ENCODE results near the gene SYNGR3.
"Not testable (repeated sequence)": the region's sequence is repeated elsewhere in the genome, so short reads cannot be mapped to it uniquely, and the experiment has no call there.

SYNGR3 gene

GRCh38 chr16:1989209-1990100, at the start of gene SYNGR3:
SYNGR3 (plus strand) TSS chr16:1989970; CDS start chr16:1990103, 133 bp downstream.
- DNase-seq, result no peak

GRCh38 chr16:1940273-1941161, 49.3 kb upstream of the SYNGR3 start:
- no peak for DNase-seq

- DNase-seq, result no peak
Measured at GRCh38 chr16:1941162-1942046, 48.4 kb upstream of the SYNGR3 start.

GRCh38 chr16:1942047-1942809, 47.5 kb upstream of the SYNGR3 start:
- DNase-seq, result no peak

DNA sequence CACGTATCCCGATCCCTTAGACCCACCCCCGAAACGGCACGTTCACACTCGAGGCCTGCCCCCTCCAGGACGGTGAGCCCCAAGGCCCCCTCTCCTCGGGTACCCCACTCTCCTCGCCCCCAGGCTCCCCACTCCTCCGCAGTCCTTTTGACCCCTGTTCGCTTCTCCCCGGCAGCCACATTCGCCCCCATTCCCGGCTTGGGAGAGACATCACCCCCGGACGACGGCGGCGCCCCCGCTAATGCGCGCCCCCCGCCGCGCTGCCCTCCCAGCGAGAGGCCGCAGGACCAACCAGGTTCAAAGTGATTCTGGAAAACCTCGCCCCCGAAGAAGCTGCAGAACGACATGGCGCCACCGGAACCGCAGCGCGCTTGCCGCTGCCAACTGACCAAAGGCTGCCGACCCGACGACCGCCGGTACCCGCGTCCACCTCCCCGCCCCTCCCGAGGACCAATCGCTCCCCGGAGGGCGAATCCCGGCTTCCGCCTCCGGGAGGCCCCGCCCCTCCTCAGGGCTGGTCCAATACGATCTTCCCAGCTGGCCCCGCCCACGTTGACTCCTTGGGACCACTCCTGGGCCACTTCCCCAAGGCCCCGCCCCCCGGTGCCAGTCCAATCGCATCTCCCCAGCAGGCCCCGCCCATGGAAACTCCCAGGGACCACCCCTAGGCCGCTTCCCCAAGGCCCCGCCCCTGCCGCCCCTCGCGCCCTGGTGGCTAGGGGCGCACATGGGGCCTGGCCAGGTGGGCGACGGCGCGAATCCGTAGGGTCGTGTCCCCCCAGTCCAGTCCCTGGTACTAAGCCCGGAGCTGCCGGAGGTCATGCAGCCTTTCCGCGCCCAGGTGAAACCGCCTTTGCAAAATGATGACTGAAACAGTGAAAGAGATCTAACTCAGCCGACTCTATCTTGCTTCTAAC, 46.7 kb upstream of the SYNGR3 start, which contains the start of gene MSRB1:
Gene MSRB1, minus strand, starts transcription at position 390 of the 917 bp plus-strand sequence. Its CDS starts 43 bp downstream, at position 347.
- peak; percentile 71 to 99 (median 96) for DNase-seq

DNA sequence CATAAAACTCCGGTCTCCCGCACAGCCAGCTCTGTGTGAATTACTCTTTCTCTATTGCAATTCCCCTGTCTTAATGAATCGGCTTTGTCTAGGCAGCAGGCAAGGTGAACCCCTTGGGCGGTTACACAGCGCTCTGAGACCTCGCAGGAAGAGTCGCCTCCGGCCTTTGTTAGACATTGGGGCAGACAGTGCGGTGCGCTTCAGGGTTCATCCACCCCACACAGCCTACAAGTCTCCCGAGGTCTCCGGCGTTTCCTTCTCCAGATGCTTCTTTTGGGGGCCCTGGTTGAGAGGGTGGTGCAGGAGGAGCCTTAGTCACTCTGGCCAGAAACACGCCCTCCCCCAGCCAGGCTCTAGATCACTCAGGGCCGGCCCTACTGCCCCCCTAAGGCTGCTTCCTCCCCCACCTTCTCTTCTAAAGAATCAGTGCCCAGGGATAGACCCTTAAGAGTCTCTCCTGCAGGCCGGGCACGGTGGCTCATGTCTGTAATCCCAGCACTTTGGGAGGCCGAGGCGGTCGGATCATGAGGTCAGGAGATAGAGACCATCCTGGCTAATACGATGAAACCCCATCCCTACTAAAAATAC, 45.1 kb upstream of the SYNGR3 start:
- no peak for DNase-seq

GRCh38 chr16:1945559-1946391, 44.0 kb upstream of the SYNGR3 start:
- DNase-seq, result no peak

DNA sequence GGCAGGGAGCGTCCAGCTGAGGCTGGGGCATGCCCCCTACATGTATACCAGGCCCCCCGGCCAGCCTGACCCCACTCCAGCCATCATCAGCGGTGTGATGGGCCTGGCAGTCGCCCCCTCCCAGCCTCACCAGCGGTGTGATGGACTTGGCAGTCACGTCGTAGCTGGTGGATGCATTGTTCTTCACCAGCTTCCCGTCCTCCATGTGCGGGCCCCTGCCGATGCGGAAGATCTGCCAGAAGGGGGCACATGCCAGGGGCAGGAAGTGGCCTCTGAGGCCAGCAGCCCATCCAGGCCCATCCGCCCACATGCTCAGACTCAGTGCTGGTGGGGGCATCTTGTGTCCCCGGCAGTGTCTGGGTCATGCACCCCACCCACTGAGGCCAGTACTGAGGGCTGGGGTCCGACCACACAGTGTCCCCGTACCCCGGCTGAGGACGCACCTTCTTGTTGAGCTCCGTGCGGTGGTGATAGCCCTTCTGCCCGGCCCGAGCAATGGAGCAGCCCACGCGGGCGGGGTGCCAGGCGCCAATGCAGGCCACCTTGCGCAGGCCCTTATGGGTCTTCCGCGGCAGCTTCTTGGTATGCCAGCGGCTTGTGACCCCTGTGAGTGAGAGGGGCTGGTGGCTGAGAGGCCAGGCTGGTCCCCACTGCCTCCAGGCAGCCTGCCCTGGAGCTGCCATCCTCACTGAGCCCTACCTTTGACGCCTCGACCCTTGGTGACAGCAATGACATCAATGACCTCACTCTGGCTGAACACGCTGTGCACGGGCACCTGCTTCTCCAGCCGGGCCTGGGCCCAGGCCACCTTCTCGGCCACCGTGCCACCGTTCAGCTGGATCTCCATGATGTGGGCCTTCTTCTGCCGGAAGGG, 43.0 kb upstream of the SYNGR3 start:
- no peak for DNase-seq

GRCh38 chr16:1947369-1947670, 42.5 kb upstream of the SYNGR3 start:
- DNase-seq, result no peak

DNA sequence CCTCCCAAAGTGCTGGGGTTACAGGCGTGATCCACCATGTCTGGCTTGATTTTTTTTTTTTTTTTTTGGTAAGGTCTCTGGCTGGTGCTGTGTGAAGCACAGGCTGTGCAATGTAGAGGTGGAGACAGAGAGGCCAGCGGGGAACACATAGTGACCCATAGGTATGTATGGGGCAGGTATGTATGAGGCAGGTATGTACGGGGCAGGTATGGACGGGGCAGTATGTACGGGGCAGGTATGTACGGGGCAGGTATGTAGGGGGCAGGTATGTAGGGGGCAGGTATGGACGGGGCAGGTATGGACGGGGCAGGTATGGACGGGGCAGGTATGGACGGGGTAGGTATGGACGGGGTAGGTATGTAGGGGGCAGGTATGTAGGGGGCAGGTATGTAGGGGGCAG, 40.3 kb upstream of the SYNGR3 start:
- no peak for DNase-seq

DNA sequence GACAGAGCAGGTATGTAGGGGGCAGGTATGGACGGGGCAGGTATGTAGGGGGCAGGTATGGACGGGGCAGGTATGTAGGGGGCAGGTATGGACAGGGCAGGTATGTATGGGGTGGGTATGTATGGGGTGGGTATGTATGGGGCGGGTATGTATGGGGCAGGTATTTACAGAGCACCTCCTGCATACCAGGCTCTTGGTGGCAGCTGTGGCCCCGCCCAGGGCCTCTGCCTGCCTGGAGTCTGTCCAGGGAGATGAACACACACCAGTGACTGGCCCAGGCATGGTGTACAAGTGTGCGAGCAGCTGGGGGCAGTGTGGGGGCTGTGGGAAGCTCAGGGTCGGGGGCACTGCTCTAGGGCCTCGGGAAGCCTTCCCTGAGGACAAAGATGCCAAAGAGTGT, 39.7 kb upstream of the SYNGR3 start:
- DNase-seq, result no peak

GRCh38 chr16:1950559-1950958, 39.2 kb upstream of the SYNGR3 start:
- no peak for DNase-seq

DNA sequence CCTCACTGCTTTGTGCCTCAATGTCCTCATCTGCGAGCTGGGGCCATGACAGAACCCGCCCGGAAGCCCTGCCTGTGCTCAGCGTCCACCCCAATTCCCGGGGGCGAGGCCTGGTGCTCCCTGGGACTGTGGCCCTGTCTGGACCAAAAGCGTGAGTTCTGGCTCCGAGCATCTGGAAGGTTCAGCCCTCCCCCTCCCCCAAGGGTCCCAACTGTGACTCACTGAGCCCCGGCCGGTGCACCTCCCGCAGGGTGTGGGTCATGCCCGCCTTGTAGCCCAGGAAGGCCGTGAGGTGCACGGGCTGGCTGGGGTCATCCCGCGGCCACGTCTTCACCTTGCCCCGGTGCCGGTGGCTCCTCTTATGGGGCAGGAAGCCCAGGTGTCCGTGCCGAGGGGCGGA, 36.0 kb upstream of the SYNGR3 start:
- no peak for DNase-seq

GRCh38 chr16:1957434-1958142, 32.2 kb upstream of the SYNGR3 start:
- not testable (repeated sequence) for DNase-seq

- not testable (repeated sequence) for DNase-seq
Measured at GRCh38 chr16:1958143-1958491, 31.7 kb upstream of the SYNGR3 start.

DNA sequence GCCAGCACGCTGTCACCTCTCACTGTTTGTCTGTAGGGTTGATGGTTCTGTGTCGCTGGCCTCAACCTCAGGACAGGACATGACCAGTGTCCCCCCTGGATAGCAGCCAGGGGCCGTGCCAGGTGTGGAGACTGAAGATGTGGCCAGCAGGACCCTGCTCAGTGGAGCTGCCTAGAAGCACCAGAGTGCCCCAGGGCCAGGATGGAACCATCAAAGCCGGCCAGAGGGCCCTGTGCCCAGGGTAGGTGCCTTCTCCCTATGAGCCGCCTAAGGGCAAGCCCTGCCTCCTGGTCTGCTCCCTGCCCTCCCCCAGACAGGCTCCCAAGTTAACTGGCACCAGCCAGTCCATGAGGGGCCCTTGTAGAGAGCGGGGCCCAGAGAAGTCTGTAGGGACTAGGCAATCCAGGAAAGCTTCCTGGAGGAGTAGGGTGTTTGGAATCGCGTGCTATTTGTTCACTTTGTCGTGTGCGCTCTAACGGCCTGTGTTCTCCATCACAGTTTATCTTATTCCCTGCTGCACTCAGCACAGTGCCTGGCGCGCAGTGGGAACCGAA, 31.0 kb upstream of the SYNGR3 start:
- no peak for DNase-seq

Data from C1 segment of cervical spinal cord (tissue), 14 donors.